HG03097 (cell line): ENCODE results near the gene HHAT.
"Not testable (repeated sequence)": the region's sequence is repeated elsewhere in the genome, so short reads cannot be mapped to it uniquely, and the experiment has no call there.

Source experiments
- ATAC-seq: cut with Tn5 transposase; IDR thresholded peaks from one replicate; pipeline ENCODE4 v1.9.1; 2021; ENCODE audit not compliant: unreplicated experiment, low FRiP score

Gene HHAT

DNA sequence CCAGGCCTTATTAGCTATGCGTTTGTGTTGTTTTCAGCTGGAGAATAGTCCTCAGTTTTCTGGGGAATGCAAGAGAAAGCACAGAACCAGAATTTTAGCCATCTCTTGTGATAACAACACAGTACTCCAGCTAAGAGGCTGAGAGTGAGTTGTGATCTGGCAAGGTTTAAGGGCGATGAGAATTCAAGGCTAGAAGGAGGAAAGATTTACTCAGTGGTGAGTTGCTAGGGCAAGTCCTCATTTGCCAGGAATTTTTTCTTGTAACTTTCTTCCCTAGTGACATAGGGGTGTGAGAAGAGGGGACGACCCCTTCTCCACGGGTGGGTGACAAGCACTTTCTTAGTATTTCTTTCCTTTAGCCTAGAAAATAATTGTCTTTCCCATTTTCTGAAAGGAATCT lies 53.2 kb downstream of the HHAT start:
- ATAC-seq: no peak

GRCh38 chr1:210384625-210385024 lies 55.9 kb downstream of the HHAT start:
- no peak for ATAC-seq

GRCh38 chr1:210385228-210385627 lies 56.5 kb downstream of the HHAT start:
- no peak for ATAC-seq

DNA sequence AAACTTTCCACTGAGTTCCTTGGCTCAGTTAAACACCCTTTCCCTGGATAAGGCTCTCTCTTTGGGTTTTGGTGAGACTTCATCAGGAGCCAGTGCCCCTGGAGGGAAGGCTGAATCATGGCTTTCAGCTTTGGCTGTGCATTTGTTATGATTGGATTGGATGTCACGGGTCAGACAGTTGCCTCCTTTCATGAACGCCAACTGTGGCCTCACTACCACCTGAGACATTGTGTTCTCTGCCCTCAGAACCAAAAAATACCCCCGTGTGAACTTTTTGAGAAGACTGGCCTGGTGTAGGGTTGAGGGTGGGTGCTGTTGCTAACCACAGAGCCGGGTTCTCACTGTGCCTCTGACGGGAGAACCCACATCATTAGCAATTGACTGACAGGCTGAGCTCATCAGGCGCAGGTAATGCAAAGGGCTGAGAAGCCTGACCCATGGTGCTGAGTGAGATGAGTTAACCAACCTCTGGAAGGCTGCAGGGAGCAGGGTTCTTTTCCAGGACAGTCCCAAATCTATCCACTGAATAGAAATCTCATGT lies 65.6 kb downstream of the HHAT start:
- no peak for ATAC-seq

DNA sequence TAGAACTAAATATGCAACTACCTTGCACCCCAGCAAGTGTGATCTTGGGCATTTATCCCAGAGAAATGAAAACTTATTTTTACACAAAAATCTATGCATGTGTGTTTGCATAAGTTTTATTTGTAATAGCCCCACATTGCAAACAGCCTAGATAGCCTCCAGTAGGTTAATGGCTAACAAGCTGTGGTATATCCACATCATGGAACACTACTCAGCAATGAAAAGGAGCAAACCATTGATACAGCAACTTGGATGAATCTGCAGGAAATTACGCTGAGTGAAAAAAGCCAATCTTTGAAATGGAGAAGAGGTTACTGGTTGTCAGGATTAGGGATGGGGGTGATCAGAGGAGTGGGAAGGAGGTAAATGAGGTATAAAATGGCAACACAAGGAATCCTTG lies 67.8 kb downstream of the HHAT start:
- ATAC-seq: no peak

GRCh38 chr1:210397252-210397651 lies 68.5 kb downstream of the HHAT start:
- ATAC-seq: no peak

DNA sequence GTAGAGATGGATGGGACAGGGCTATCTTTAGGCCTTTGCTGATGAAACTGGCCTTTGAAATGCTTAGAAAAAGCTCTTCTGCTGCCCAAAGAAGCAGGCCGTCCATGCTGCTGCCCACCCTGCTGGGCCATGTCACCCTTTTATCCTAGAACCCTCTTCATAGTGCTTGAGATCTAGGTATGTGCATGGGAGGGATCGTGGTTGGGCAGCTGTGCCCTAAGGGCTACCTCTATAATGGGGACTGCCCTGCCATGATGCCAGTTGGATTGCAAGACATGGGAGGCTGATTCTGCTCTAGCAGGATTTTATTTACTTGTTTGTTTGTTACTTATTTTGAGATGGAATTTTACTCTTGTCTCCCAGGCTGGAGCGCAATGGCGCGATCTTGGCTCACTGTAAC lies 69.0 kb downstream of the HHAT start:
- ATAC-seq: no peak

GRCh38 chr1:210398466-210398865 lies 69.8 kb downstream of the HHAT start:
- no peak for ATAC-seq

DNA sequence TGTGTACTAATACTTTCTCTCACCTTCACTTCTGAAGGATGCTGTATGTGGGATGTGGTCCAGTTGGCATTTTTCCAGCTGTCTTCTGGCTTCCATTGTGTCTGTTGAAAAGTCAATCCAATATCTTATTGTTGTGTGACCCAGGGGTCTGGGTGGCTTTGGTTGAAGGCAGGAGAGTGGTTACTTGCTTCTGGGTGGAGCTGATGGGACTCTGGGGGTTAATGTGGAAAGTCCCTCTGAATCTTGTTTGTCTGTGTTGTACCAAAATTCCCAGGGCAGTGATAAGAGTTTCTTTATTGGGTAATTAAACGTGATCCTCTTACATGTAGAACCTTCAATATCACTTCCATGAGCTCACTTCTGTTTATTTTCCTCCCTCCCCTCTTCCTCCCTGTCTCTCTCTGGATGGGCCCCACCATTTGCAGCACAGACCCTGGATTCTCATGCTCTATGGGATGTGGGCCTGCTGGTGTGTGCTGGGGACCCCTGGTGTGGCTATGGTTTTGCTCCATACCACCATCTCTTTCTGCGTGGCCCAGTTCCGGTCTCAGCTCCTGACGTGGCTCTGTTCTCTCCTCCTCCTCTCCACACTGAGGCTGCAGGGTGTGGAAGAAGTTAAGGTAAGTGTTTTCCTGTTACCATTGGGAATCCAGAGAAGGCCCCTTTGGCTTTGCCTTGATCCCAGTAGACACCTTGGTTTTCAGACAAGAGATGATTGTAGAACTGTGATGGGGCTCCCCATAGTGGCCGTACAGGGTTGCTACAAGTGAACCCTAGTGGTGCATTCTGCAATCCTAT lies 71.5 kb downstream of the HHAT start:
- peak; percentile 93 for ATAC-seq

- no peak for ATAC-seq
These were observed 73.9 kb downstream of the HHAT start for GRCh38 chr1:210402560-210402959.

DNA sequence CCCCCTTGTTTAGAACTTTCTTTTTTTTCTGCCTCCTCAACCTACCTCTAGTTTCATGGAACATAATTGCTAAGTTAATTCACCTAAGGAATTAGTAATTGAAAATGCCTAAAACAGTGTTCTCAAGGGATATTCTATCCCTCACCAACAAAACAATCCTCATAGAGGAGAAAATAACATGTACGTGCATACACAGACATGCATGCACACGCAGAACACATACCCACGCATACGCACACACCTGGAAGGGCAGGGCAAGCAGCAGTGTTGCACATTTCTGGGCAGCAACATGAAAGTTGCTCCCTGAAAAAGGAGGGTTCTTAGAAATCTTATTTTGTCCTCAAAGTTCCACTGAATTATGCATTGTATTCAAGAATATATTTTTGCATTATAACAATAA lies 76.6 kb downstream of the HHAT start:
- no peak for ATAC-seq

DNA sequence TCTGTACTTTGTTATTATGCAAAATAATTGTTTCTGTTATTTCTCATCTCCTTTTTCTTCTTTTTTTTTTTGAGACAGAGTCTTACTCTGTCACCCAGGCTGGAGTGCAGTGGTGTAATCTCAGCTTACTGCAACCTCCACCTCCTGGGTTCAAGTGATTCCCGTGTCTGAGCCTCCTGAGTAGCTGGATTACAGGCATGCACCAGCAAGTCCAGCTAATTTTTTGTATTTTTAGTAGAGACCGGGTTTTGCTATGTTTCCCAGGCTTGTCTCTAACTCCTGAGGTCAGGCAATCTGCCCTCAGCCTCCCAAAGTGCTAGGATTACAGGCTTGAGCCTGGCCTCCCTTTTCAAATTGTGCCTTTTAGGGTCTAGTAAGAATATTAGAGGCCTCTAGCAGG lies 77.6 kb downstream of the HHAT start:
- not testable (repeated sequence) for ATAC-seq

- no peak for ATAC-seq
These were observed 78.6 kb downstream of the HHAT start for GRCh38 chr1:210407207-210407886.

GRCh38 chr1:210407887-210408252 lies 79.2 kb downstream of the HHAT start:
- ATAC-seq: no peak

DNA sequence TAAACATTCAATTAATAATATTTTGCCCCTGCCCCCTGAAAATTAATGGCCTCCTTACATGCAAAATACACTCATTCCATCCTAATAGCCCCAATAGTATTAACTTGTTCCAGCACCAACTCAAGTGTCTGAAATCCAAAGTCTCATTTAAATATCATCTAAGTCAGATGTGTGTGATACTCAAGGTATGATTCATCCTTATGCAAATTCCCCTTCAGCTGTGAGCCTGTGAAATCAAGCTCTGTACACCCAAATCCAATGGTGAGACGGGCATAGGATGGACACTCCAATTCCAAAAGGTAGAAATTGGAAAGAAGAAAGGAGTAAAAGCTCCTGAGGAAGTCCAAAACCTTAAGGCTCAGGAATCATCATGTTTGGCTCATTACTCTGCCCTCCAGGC lies 83.5 kb downstream of the HHAT start:
- no peak for ATAC-seq

DNA sequence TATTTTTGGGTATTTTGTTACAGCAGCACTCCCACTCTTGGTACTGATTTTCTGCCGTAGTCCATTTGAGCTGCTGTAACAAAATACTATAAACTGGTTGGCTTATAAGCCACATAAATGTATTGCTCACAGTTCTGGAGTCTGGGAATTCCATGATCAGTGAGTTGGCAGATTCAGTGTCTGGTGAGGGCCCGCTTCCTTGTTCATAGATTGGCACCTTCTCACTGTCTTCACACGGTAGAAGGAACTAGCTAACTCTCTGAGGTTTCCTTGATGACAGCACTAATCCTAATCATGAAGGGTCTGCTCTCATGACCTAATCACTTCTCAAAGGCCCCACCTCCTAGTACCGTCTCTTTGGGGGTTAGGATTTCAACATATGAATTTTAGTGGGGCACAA lies 85.2 kb downstream of the HHAT start:
- no peak for ATAC-seq

GRCh38 chr1:210415846-210416448 lies 87.2 kb downstream of the HHAT start:
- no peak for ATAC-seq

- no peak for ATAC-seq
These were observed 88.0 kb downstream of the HHAT start for GRCh38 chr1:210416681-210417080.

- ATAC-seq: no peak
These were observed 89.2 kb downstream of the HHAT start for GRCh38 chr1:210417881-210418280.

- no peak for ATAC-seq
These were observed 90.4 kb downstream of the HHAT start for GRCh38 chr1:210418863-210419650.

GRCh38 chr1:210426696-210427095 lies 98.0 kb downstream of the HHAT start:
- ATAC-seq: not testable (repeated sequence)
